CD14-positive monocyte (primary cell): Measurements from ENCODE around the gene ABCC12. TPM values are rescaled to one million over a fixed set of nuclear protein-coding genes. Genes with fewer than 3 reads are reported as not detected.

ENCODE experiments used
- DNase-seq, 3 donors: peaks; one replicate each; pipeline ENCODE4 v3.0.0-alpha.2; 2011 to 2022
- H2AFZ ChIP-seq: 2 replicates; pipeline ENCODE4 v1.6.0; 2012; ENCODE audit warnings: mild to moderate bottlenecking, low read depth, low read length, inconsistent platforms; ENCODE audit not compliant: insufficient read depth, poor library complexity, severe bottlenecking
- H3K27ac ChIP-seq, 2 donors: 1 replicate in 1 of 2; 2 replicates in 1 of 2; pipeline ENCODE4 v1.5.1; 2012 to 2013; ENCODE audit warnings: low read length in 2 of 2, control low read depth in 1 of 2, inconsistent platforms in 1 of 2, low read depth in 1 of 2, mild to moderate bottlenecking in 1 of 2
- H3K27me3 ChIP-seq, 2 donors: one replicate each; pipeline versions ENCODE4 v1.6.0 to v1.6.1; 2011 to 2013; ENCODE audit warnings: low read length in 2 of 2; ENCODE audit not compliant: control insufficient read depth in 2 of 2, insufficient read depth in 2 of 2
- H3K36me3 ChIP-seq, 2 donors: replicated peaks in 1 of 2; 1 replicate in 1 of 2; 2 replicates in 1 of 2; pipeline versions ENCODE4 v1.5.1 to v1.6.1; 2012 to 2013; ENCODE audit warnings: low read length in 2 of 2, control low read depth in 1 of 2, inconsistent platforms in 1 of 2, mild to moderate bottlenecking in 1 of 2; ENCODE audit not compliant: insufficient read depth in 2 of 2, control insufficient read depth in 1 of 2
- H3K4me1 ChIP-seq, 2 donors: 1 replicate in 1 of 2; 2 replicates in 1 of 2; pipeline versions ENCODE4 v1.5.1 to v1.6.1; 2012 to 2013; ENCODE audit warnings: low read length in 2 of 2, control low read depth in 1 of 2, inconsistent platforms in 1 of 2, mild to moderate bottlenecking in 1 of 2, moderate library complexity in 1 of 2; ENCODE audit not compliant: insufficient read depth in 2 of 2, control insufficient read depth in 1 of 2
- H3K4me2 ChIP-seq: replicated peaks from 2 replicates; pipeline ENCODE3; 2012; ENCODE audit warnings: low read length, moderate library complexity, mild to moderate bottlenecking; ENCODE audit not compliant: poor library complexity, severe bottlenecking; ENCODE audit errors: extremely low read depth
- H3K4me3 ChIP-seq, 3 experiments: fragments of 200-600 bp in 1 of 3; sonication (generic) in 1 of 3; replicated peaks in 1 of 3; 1 replicate in 2 of 3; 2 replicates in 1 of 3; pipeline ENCODE4 v1.5.1; 2011 to 2013; ENCODE audit warnings: low read length in 3 of 3, mild to moderate bottlenecking in 3 of 3, control low read depth in 2 of 3, low read depth in 2 of 3, inconsistent platforms in 1 of 3, moderate library complexity in 1 of 3
- H3K79me2 ChIP-seq: 2 replicates; pipeline ENCODE4 v1.6.0; 2012; ENCODE audit warnings: mild to moderate bottlenecking, control low read depth, inconsistent platforms, low read length, moderate library complexity; ENCODE audit not compliant: insufficient read depth
- H3K9ac ChIP-seq: 2 replicates; pipeline ENCODE4 v1.6.0; 2017; ENCODE audit warnings: low read length, mild to moderate bottlenecking; ENCODE audit not compliant: insufficient read depth, poor library complexity, severe bottlenecking
- H3K9me3 ChIP-seq, 2 donors: replicated peaks in 1 of 2; 1 replicate in 1 of 2; 2 replicates in 1 of 2; pipeline versions ENCODE4 v1.5.1 to v1.6.1; 2012 to 2013; ENCODE audit warnings: low read length in 2 of 2, control low read depth in 1 of 2; ENCODE audit not compliant: control insufficient read depth in 1 of 2, insufficient read depth in 1 of 2
- H4K20me1 ChIP-seq: 2 replicates; pipeline ENCODE4 v1.6.0; 2012; ENCODE audit warnings: mild to moderate bottlenecking, low read length, control low read depth, moderate library complexity; ENCODE audit not compliant: insufficient read depth
- H3K27ac Mint-ChIP-seq, 7 donors: one replicate each; pipeline ENCODE4 v1.8.0; 2020; ENCODE audit warnings: mild to moderate bottlenecking in 7 of 7, mixed read lengths in 7 of 7, moderate library complexity in 6 of 7, inconsistent platforms in 2 of 7
- H3K27me3 Mint-ChIP-seq, 3 donors: one replicate each; pipeline ENCODE4 v1.8.0; 2021 to 2022; ENCODE audit warnings: low read depth in 3 of 3, mild to moderate bottlenecking in 3 of 3, mixed read lengths in 3 of 3, moderate library complexity in 3 of 3, inconsistent platforms in 1 of 3
- H3K36me3 Mint-ChIP-seq, 2 donors: one replicate each; pipeline ENCODE4 v1.8.0; 2020; ENCODE audit warnings: mixed read lengths in 2 of 2, inconsistent platforms in 1 of 2, mild to moderate bottlenecking in 1 of 2
- H3K4me1 Mint-ChIP-seq: one replicate; pipeline ENCODE4 v1.8.0; 2020; ENCODE audit warnings: mild to moderate bottlenecking, mixed read lengths
- H3K4me3 Mint-ChIP-seq, 2 donors: one replicate each; pipeline ENCODE4 v1.8.0; 2020; ENCODE audit warnings: mild to moderate bottlenecking in 2 of 2, mixed read lengths in 2 of 2, moderate library complexity in 1 of 2
- H3K9me3 Mint-ChIP-seq, 7 donors: one replicate each; pipeline ENCODE4 v1.8.0; 2020 to 2022; ENCODE audit warnings: mixed read lengths in 7 of 7, mild to moderate bottlenecking in 6 of 7, moderate library complexity in 6 of 7, inconsistent platforms in 2 of 7
- CTCF ChIP-seq: fragments of 200-600 bp; IDR thresholded peaks from one replicate; pipeline ENCODE4 v1.8.0; 2022; ENCODE audit warnings: antibody characterized with exemption, mild to moderate bottlenecking
- WGBS: methylation state at CpG from one replicate; pipeline ENCODE4 v1.1.5; 2013; ENCODE audit warnings: missing lambda C conversion rate; ENCODE audit not compliant: insufficient coverage; 5-methylcytosine and 5-hydroxymethylcytosine counted together
- intact Hi-C, 2 donors: fragments of 100-400 bp; cut with micrococcal nuclease; formaldehyde crosslinking; loops; one replicate each; pipeline versions ENCODE4 v1.15.0 to v1.15.1; 2023
- polyA plus RNA-seq, 3 donors: library from polyadenylated mRNA; depleted of rRNA in 1 of 3; unstranded in 2 of 3; stranded (reverse) in 1 of 3; fragments of 300-500 nt in 2 of 3; fragments of >200 nt in 1 of 3; fragmentation: Illumina TruSeq in 2 of 3; gene quantifications; 1 replicate in 2 of 3; 2 replicates in 1 of 3; pipeline ENCODE4 v1.2.3, GENCODE V29; 2012 to 2021

Gene ABCC12
- polyA plus RNA-seq, 3 donors = not detected

GRCh38 chr16:48146131-48146530 lies 9.7 kb downstream of the ABCC12 start:
- no peak overlapping the region for H3K27ac Mint-ChIP-seq
- 71% methylated on average over 3 of the region's 7 CpGs for WGBS

GRCh38 chr16:48143812-48144368 lies 11.9 kb downstream of the ABCC12 start:
- Histone ChIP-seq H3K9me3 (no peaks in the 10 kb centered on the region), H3K79me2 (no peaks in the 10 kb centered on the region), H3K9ac (no peak overlapping the region), H2AFZ (no peak overlapping the region), H3K36me3 (no peaks in the 10 kb centered on the region), H3K27ac (no peak overlapping the region), H3K4me1 (no peaks in the 10 kb centered on the region), H3K27me3 (no peaks in the 10 kb centered on the region), H4K20me1 (no peaks in the 10 kb centered on the region), H3K4me2 (no peak overlapping the region), H3K4me3 (no peak overlapping the region)
- TF ChIP-seq CTCF = no peak
- no peak overlapping the region for H3K27ac Mint-ChIP-seq
- peaks cover 2 to 12% (median 8%) of the 10 kb centered on the region in 3 donors for H3K27me3 Mint-ChIP-seq
- WGBS = 95% methylated on average over 8 of the region's 9 CpGs
- peaks cover 0 to 13% (median 3%) of the 10 kb centered on the region in 7 donors for H3K9me3 Mint-ChIP-seq
- no peaks in the 10 kb centered on the region for H3K36me3 Mint-ChIP-seq
- H3K4me1 Mint-ChIP-seq = peaks cover 2% of the 10 kb centered on the region
- no peak overlapping the region for H3K4me3 Mint-ChIP-seq
- DNase-seq = no peak
- intact Hi-C loops = no loop called here

More at GRCh38 chr16:48146131-48146530, 9.7 kb downstream of the ABCC12 start:
- Histone ChIP-seq H3K4me2 (no peak overlapping the region), H3K27ac (no peak overlapping the region), H3K79me2 (no peaks in the 10 kb centered on the region), H3K4me3 (no peak overlapping the region), H3K9ac (no peak overlapping the region), H3K4me1 (no peaks in the 10 kb centered on the region), H2AFZ (no peak overlapping the region), H3K36me3 (no peaks in the 10 kb centered on the region), H3K27me3 (peaks cover 2 to 3% of the 10 kb centered on the region in 2 donors), H4K20me1 (no peaks in the 10 kb centered on the region), H3K9me3 (no peaks in the 10 kb centered on the region)
- DNase-seq = no peak
- peaks cover 4 to 23% (median 10%) of the 10 kb centered on the region in 7 donors for H3K9me3 Mint-ChIP-seq
- H3K4me1 Mint-ChIP-seq = peaks cover 2% of the 10 kb centered on the region
- H3K27me3 Mint-ChIP-seq = peaks cover 2 to 11% (median 10%) of the 10 kb centered on the region in 3 donors
- no peaks in the 10 kb centered on the region for H3K36me3 Mint-ChIP-seq
- no peak for TF ChIP-seq CTCF
- H3K4me3 Mint-ChIP-seq = no peak overlapping the region
- intact Hi-C loops = no loop called here
